SU-DHL-6 (cell line): ENCODE results near the gene ZBTB45.

Source experiments
- EZH2phosphoT487 ChIP-seq: fragments of 200-600 bp; sonication (generic), shearing (Covaris generic); conservative IDR thresholded peaks from 2 replicates; pipeline ENCODE4 v1.6.1; 2018; ENCODE audit warnings: mild to moderate bottlenecking, antibody characterized with exemption, low read length, moderate library complexity, mixed read lengths
- TF ChIP-seq, protein P1 (sequence below): fragments of 200-600 bp; sonication (generic); IDR thresholded peaks from one replicate; pipeline ENCODE4 v1.5.1; 2017; ENCODE audit warnings: antibody characterized with exemption, mild to moderate bottlenecking, low read length, moderate library complexity; ENCODE audit not compliant: insufficient read depth, poor library complexity, severe bottlenecking

DNA sequence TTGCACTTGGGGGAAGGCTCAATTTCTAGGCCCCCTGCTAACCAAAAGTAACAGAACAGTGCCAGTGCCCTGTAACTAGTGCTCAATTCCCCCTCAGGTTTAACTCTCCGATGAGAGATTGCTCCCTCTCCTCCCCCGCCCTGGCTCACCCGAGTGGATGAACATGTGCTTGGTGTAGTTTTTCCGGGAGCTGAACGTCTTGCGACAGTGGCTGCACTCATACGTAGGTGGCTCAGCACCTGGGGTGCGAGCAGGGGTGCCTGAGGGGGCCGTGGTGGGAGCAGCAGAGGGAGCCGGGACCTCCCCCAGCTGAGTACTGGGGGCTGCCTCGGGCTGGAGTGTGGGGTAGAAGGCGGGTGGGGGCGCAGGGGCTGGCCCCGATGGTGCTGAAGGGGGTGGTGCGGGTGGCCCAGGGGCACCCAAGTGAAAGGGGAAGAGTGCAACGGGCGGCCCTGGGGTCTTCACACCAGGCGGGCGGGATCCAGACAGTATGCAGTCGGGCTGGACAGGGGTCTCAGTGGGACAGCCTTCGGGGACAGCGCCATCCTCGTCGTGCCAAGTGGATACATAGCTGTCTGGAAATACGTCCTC lies 3.3 kb downstream of the ZBTB45 start:
- TF ChIP-seq, protein P1, sequence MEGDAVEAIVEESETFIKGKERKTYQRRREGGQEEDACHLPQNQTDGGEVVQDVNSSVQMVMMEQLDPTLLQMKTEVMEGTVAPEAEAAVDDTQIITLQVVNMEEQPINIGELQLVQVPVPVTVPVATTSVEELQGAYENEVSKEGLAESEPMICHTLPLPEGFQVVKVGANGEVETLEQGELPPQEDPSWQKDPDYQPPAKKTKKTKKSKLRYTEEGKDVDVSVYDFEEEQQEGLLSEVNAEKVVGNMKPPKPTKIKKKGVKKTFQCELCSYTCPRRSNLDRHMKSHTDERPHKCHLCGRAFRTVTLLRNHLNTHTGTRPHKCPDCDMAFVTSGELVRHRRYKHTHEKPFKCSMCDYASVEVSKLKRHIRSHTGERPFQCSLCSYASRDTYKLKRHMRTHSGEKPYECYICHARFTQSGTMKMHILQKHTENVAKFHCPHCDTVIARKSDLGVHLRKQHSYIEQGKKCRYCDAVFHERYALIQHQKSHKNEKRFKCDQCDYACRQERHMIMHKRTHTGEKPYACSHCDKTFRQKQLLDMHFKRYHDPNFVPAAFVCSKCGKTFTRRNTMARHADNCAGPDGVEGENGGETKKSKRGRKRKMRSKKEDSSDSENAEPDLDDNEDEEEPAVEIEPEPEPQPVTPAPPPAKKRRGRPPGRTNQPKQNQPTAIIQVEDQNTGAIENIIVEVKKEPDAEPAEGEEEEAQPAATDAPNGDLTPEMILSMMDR = no peak
- TF ChIP-seq EZH2phosphoT487 = no peak
